ENCODE results near the gene MUC6.

DNA sequence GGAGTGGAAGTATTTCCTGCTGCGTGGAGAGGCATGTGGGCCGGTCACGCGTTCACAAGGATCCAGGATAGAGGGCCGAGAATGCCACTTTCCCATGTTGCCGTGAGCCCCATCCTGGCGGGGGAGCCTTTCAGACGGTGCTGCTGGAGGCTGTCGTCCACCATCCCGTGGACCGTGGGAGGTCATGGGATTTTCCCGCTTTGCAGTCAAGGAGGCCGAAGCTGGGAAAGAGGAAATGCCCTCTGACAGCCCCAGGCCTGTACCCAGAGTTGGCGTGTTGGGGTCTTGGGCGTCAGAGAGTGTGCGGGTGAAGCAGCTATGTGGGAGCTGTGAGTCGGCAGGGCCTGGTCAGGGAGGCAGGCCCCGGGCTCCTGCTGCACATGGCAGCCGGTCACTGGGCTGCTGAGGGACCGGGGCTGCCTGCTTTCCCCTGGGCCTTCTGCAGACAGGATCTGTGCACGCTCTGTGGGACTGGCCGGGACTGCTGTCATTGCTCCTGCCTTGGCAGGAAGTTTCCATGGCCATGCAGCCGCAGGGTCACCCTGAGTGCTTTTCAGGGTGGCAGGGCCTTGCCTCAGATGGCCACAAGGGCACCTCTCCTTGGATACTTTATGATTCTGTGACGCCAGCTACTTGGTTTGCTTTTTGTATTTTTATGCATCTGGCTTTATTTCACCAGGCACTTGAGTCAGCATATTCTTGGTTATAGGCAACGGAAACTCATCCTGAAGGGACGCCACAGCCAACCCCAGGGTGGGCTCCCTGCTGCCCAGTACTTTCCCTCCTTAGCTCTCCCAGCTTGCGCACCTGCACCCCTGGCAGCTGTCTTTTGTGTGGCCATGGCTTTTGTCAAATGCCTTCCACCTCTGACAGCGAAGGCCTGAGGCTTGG lies 58.4 kb downstream of the MUC6 start:
- TF ChIP-seq, protein P1, sequence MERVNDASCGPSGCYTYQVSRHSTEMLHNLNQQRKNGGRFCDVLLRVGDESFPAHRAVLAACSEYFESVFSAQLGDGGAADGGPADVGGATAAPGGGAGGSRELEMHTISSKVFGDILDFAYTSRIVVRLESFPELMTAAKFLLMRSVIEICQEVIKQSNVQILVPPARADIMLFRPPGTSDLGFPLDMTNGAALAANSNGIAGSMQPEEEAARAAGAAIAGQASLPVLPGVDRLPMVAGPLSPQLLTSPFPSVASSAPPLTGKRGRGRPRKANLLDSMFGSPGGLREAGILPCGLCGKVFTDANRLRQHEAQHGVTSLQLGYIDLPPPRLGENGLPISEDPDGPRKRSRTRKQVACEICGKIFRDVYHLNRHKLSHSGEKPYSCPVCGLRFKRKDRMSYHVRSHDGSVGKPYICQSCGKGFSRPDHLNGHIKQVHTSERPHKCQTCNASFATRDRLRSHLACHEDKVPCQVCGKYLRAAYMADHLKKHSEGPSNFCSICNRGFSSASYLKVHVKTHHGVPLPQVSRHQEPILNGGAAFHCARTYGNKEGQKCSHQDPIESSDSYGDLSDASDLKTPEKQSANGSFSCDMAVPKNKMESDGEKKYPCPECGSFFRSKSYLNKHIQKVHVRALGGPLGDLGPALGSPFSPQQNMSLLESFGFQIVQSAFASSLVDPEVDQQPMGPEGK (CRISPR knock-in tag; IDR thresholded peaks at IDR 0.05; ENCODE audit: borderline replicate concordance), result no peak
- no peak for TF ChIP-seq ZFP30 (CRISPR knock-in tag; IDR thresholded peaks at IDR 0.05)

All from SK-N-SH treated with all-trans-retinoic acid at 6 μM for 48 hours (cell line).